HG02852 (cell line): Measurements from ENCODE around the gene PRKCA.

Source experiments
- ATAC-seq: cut with Tn5 transposase; IDR thresholded peaks from one replicate; pipeline ENCODE4 v1.9.1; 2021; ENCODE audit warnings: mild to moderate bottlenecking, moderate library complexity; ENCODE audit not compliant: unreplicated experiment

The PRKCA gene

GRCh38 chr17:66411520-66411919 lies 109.1 kb downstream of the PRKCA start:
- no peak for ATAC-seq

GRCh38 chr17:66412857-66413558 lies 110.6 kb downstream of the PRKCA start:
- ATAC-seq, result no peak

- ATAC-seq, result no peak
Measured at GRCh38 chr17:66413559-66414520, 111.4 kb downstream of the PRKCA start.

GRCh38 chr17:66414561-66415175 lies 112.3 kb downstream of the PRKCA start:
- no peak for ATAC-seq

GRCh38 chr17:66415366-66416206 lies 113.2 kb downstream of the PRKCA start:
- no peak for ATAC-seq

GRCh38 chr17:66416207-66416940 lies 114.0 kb downstream of the PRKCA start:
- ATAC-seq, result no peak

GRCh38 chr17:66417300-66417719 lies 114.9 kb downstream of the PRKCA start:
- ATAC-seq, result no peak

- no peak for ATAC-seq
Measured at GRCh38 chr17:66420961-66421371, 118.6 kb downstream of the PRKCA start.

GRCh38 chr17:66422186-66422585 lies 119.8 kb downstream of the PRKCA start:
- ATAC-seq, result no peak

- no peak for ATAC-seq
Measured at GRCh38 chr17:66423056-66423955, 120.9 kb downstream of the PRKCA start.

GRCh38 chr17:66425756-66426396 lies 123.5 kb downstream of the PRKCA start:
- no peak for ATAC-seq

GRCh38 chr17:66426397-66427033 lies 124.1 kb downstream of the PRKCA start:
- ATAC-seq, result no peak

- ATAC-seq, result no peak
Measured at GRCh38 chr17:66427134-66427533, 124.7 kb downstream of the PRKCA start.

GRCh38 chr17:66429680-66430079 lies 127.3 kb downstream of the PRKCA start:
- ATAC-seq, result no peak

GRCh38 chr17:66430846-66431795 lies 128.7 kb downstream of the PRKCA start:
- ATAC-seq, result no peak

GRCh38 chr17:66431910-66432309 lies 129.5 kb downstream of the PRKCA start:
- no peak for ATAC-seq
